Ovary (tissue), 3 donors: ENCODE measurements around the gene PLTP.

Experiments used
- POLR2A ChIP-seq: fragments of 450-650 bp; IDR thresholded peaks from one replicate; pipeline ENCODE4 v1.6.1; 2017; ENCODE audit warnings: antibody characterized with exemption, mild to moderate bottlenecking, moderate library complexity
- TF ChIP-seq, protein P1 (sequence below), 3 donors: fragments of 450-650 bp in 2 of 3; fragments of 200-600 bp in 1 of 3; IDR thresholded peaks; one replicate each; pipeline versions ENCODE4 v1.5.1 to v1.8.0; 2016 to 2022; ENCODE audit warnings: antibody characterized with exemption in 3 of 3, mild to moderate bottlenecking in 1 of 3
- donor health status: DM: no; HTN: no; CAD: no.

DNA sequence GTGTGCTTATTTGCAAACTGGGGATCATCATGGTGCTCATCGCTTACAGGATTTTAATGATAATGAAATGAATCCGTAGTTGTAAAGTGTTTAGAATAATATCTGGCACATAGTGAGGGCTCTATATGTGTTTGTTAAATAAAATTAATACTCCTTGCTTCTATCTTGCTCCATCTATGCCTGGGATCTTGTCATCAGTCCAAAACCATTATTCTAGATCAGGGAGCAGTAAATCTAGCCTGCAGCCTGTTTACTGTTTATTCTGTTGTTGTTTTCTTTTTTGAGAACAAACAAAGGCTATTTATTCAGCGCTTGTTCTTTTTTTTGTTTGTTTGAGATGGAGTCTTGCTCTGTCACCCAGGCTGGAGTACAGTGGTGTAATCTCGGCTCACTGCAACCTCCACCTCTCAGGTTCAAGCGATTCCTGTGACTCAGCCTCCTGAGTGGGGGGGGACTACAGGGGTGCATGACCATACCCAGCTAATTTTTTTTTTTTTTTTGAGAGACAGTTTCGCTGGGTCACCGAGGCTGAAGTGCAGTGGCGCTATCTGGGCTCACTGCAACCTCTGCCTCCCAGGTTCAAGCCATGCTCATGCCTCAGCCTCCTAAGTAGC lies 62.9 kb downstream of the PLTP start:
- TF ChIP-seq, protein P1, sequence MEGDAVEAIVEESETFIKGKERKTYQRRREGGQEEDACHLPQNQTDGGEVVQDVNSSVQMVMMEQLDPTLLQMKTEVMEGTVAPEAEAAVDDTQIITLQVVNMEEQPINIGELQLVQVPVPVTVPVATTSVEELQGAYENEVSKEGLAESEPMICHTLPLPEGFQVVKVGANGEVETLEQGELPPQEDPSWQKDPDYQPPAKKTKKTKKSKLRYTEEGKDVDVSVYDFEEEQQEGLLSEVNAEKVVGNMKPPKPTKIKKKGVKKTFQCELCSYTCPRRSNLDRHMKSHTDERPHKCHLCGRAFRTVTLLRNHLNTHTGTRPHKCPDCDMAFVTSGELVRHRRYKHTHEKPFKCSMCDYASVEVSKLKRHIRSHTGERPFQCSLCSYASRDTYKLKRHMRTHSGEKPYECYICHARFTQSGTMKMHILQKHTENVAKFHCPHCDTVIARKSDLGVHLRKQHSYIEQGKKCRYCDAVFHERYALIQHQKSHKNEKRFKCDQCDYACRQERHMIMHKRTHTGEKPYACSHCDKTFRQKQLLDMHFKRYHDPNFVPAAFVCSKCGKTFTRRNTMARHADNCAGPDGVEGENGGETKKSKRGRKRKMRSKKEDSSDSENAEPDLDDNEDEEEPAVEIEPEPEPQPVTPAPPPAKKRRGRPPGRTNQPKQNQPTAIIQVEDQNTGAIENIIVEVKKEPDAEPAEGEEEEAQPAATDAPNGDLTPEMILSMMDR (IDR thresholded peaks at IDR 0.05), result no peak
- TF ChIP-seq POLR2A, result no peak
